Subcutaneous adipose tissue (tissue), 4 donors: ENCODE measurements around the gene MTFR1L. TPM values are rescaled to one million over a fixed set of nuclear protein-coding genes. Genes with fewer than 3 reads are reported as not detected.

Experiments
- total RNA-seq, 4 donors: library from RNA; depleted of rRNA; stranded (reverse); fragments of >200 nt; gene quantifications; one replicate each; pipeline ENCODE4 v1.1.0, GENCODE V29; 2016
- TF ChIP-seq, protein P1 (sequence below): fragments of 450-650 bp; IDR thresholded peaks from one replicate; pipeline ENCODE4 v1.5.1; 2016; ENCODE audit warnings: low read depth, mild to moderate bottlenecking, control low read depth, antibody characterized with exemption, moderate library complexity

The MTFR1L gene
- 10 to 100 TPM; 53.6 to 89.5 (median 60.4) TPM for total RNA-seq

GRCh38 chr1:25819491-25820246, at the start of gene MTFR1L:
MTFR1L (plus strand) TSS chr1:25819954; CDS start chr1:25823105, 3,151 bp downstream.
- TF ChIP-seq, protein P1, sequence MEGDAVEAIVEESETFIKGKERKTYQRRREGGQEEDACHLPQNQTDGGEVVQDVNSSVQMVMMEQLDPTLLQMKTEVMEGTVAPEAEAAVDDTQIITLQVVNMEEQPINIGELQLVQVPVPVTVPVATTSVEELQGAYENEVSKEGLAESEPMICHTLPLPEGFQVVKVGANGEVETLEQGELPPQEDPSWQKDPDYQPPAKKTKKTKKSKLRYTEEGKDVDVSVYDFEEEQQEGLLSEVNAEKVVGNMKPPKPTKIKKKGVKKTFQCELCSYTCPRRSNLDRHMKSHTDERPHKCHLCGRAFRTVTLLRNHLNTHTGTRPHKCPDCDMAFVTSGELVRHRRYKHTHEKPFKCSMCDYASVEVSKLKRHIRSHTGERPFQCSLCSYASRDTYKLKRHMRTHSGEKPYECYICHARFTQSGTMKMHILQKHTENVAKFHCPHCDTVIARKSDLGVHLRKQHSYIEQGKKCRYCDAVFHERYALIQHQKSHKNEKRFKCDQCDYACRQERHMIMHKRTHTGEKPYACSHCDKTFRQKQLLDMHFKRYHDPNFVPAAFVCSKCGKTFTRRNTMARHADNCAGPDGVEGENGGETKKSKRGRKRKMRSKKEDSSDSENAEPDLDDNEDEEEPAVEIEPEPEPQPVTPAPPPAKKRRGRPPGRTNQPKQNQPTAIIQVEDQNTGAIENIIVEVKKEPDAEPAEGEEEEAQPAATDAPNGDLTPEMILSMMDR: no peak

- TF ChIP-seq, protein P1: no peak
Measured at GRCh38 chr1:25770541-25771220, 49.1 kb upstream of the MTFR1L start.

DNA sequence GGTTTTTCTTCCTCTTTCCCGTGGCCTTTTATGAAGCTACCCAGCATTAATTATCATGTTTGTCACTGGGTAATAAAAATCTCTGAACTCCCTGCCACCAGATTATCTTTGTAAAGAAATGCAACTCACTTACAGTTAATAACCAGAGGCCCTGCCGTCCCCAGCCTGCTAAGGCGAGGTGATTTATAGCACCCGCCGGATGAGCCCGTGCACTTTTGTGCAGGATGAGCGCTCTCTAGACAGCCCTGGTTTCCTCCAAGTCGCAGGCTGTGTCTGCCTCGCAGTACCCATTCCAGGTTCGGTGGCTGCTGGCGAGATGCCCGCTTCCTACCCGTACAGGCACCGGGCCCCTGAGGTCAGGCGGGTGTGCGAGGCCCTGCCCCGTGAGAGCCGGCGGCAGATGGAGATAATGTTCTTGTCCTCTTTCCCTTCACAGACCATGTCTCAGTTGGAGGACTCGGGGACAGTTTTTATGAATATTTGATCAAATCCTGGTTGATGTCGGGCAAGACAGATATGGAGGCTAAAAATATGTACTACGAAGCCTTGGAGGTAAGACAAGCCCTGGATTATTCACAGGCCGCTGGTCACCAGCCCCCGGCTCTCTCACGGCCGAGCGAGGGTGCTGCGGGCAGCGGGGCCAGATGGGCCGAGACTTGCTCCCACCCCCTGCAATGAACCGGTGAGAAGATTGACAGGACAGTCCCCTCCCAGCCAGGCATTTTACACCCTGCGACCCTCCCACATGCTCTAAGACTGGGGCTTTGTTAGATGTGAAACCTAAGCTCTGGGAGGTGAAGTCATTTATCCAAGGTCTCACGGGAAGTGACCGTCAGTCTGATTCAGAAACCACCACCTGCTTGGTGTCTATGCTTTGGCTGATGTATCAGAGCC, 48.3 kb upstream of the MTFR1L start:
- TF ChIP-seq, protein P1: no peak

- TF ChIP-seq, protein P1: no peak
Measured at GRCh38 chr1:25772164-25772563, 47.6 kb upstream of the MTFR1L start.

DNA sequence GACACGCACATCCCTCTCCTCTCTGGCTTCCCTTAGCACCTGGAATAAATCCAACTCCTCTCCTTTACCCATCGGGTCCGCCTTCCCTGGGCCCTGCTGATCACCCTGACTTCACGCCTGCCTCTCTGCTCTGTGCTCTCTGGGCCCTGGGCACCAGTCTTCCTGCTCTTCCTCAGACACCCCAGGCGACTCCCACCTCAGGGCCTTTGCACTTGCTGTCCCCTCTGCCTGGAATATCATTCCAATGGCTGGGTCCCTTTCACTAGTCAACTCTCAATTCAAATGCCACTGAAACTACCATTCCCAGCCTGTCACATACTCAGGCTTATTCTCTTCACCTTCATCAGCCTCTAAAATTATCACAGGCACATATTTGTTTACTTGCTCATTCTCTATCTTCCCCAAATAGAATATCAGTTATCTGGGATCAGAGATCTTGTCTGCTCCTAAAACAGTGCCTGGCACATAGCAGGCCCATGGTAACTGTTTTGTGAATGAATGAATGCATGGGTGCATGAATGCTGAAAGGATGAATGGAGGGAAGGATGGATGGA, 47.0 kb upstream of the MTFR1L start:
- TF ChIP-seq, protein P1: no peak

GRCh38 chr1:25773441-25774125, 46.2 kb upstream of the MTFR1L start:
- TF ChIP-seq, protein P1: no peak
